ENCODE results near the gene PRG2. TPM values are rescaled to one million over a fixed set of nuclear protein-coding genes. Genes with fewer than 3 reads are reported as not detected.
A peak's percentile ranks its signal among the peaks of the same experiment; 100 is the strongest.

The PRG2 gene
- total RNA-seq, 1 experiment from 2014 or later = not detected

DNA sequence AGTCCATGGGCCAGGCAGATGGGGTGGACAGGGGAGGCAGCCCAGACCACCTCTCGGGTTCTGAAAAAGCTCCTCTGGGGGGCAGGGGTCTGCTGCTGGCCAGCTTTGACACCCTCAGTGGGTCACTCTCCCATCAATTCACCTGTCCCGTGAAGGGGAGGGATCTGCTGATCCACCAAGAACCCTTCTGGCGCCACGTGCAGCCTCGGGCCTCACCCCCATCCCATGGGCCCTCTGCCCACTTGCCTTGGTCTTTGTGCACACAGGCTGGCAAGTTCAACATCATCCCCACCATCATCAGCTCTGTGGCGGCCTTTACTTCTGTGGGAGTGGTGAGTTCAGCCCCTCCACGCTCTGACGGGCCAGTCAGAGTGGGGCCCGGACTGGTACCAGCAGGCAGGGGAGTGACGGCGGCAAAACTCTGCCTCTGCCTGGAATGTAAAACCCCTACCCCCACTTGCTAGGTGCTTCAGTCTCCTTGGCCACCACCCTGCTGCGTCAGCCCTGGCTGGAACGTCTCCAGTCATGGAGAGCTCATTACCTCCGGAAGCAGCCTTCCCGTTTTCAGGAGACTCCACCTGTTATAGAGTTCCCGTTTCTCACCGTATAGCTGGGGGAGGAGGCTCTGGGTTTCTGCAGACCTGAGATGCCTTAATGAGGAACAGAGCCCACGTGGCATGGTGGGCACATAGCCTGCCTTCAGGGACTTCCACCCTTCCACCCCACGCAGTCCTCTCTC lies 22.2 kb downstream of the PRG2 start:
- Histone ChIP-seq H3K27me3 (ENCODE audit: insufficient read depth, low read depth) (peaks cover 28% of the 10 kb centered on the region; the same call in 1 of the 2 replicates), H3K4me1 (replicated peaks; ENCODE audit: insufficient read depth) (no peaks in the 10 kb centered on the region), H3K79me2 (ENCODE audit: low read depth) (no peaks in the 10 kb centered on the region), H3K9me3 (ENCODE audit: insufficient read depth, low read depth) (no peaks in the 10 kb centered on the region), H3K27ac (no peak overlapping the region), H2AFZ (no peak overlapping the region), H3K4me3 (no peak overlapping the region), H3K36me3 (ENCODE audit: low read depth) (no peaks in the 10 kb centered on the region), H3K9me2 (ENCODE audit: insufficient read depth) (no peaks in the 10 kb centered on the region), H3F3A (ENCODE audit: insufficient read depth, low read depth) (no peaks in the 10 kb centered on the region), H3K4me2 (peak overlapping the region; percentile 23; the same call in 1 of the 2 replicates), H4K20me1 (ENCODE audit: insufficient read depth) (no peaks in the 10 kb centered on the region)
- POLR2A ChIA-PET (ENCODE audit: unreplicated experiment) = no interaction called here
- CTCF ChIA-PET = interaction anchor here (0.5 to 1.8 kb wide), 3 partner anchors 91 to 1284 kb away, joined by 3 to 4 read pairs (median 3); no protein-coding TSS in a partner anchor
- peak in 1 of 2 experiments; percentile 21 for DNase-seq
- BruUV-seq (replicated peaks) = no TSS peak
- TF ChIP-seq, protein P1, sequence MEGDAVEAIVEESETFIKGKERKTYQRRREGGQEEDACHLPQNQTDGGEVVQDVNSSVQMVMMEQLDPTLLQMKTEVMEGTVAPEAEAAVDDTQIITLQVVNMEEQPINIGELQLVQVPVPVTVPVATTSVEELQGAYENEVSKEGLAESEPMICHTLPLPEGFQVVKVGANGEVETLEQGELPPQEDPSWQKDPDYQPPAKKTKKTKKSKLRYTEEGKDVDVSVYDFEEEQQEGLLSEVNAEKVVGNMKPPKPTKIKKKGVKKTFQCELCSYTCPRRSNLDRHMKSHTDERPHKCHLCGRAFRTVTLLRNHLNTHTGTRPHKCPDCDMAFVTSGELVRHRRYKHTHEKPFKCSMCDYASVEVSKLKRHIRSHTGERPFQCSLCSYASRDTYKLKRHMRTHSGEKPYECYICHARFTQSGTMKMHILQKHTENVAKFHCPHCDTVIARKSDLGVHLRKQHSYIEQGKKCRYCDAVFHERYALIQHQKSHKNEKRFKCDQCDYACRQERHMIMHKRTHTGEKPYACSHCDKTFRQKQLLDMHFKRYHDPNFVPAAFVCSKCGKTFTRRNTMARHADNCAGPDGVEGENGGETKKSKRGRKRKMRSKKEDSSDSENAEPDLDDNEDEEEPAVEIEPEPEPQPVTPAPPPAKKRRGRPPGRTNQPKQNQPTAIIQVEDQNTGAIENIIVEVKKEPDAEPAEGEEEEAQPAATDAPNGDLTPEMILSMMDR (conservative IDR thresholded peaks at IDR 0.05) = no peak
- no peak for TF ChIP-seq EZH2 (IDR thresholded peaks at IDR 0.05; ENCODE audit: low read depth)
- intact Hi-C loops (cut with micrococcal nuclease; ENCODE audit: unreplicated experiment) = no loop called here

DNA sequence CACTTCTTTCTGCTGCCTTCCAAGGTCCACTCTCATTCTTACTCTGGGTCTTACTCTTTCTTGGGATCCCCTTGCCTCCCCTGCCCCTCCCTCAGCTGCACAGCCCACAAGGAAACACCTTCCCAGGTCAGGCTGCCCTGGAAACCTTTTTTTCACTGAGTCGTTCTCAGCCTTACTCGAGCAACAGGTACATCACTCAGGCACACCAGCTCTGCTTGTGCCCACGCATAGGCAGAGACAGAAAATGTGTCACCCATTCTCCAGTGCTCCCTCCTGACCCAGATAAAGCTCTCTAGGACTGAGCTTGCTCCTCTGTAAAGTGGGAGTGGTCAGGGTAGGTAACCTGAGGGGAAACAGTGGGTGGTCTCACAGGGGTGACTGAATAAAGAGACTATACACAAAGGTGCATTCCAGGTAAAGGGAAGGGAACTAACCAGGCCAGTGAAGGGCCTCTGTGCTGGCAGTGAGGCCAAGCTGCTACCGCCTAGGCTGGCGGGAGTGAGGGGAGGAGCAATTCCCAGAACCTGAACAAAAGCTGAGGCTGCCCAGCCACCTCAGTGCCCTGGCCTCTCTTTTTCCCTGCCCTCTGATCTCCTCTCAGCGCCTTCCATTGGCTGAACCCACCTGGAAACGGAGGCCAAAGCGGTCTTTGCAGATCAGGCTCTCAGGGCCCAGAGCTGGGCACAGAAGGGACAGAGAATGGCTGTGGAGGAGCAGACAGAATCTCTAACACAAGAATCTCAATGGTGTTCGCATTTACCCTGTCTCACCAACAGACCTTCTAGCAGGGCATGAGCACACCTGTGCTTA lies 25.4 kb downstream of the PRG2 start:
- no peak overlapping the region for H3K27ac ChIP-seq
- H3K27me3 ChIP-seq (ENCODE audit: insufficient read depth, low read depth) = peaks cover 37% of the 10 kb centered on the region; the same call in 1 of the 2 replicates
- no peak overlapping the region for H3K4me3 ChIP-seq
- intact Hi-C loops (cut with micrococcal nuclease; ENCODE audit: unreplicated experiment) = no loop called here
- no TSS peak for BruUV-seq (replicated peaks)
- ChIA-PET CTCF (no interaction called here), POLR2A (ENCODE audit: unreplicated experiment) (no interaction called here)
- H3K9me2 ChIP-seq (ENCODE audit: insufficient read depth) = no peaks in the 10 kb centered on the region
- TF ChIP-seq, protein P1 (conservative IDR thresholded peaks at IDR 0.05) = no peak
- no peak for TF ChIP-seq EZH2 (IDR thresholded peaks at IDR 0.05; ENCODE audit: low read depth)
- DNase-seq = no peak
- no peaks in the 10 kb centered on the region for H3K79me2 ChIP-seq (ENCODE audit: low read depth)
- H3K4me2 ChIP-seq = no peak overlapping the region
- no peaks in the 10 kb centered on the region for H3K36me3 ChIP-seq (ENCODE audit: low read depth)
- no peak overlapping the region for H2AFZ ChIP-seq
- H3K4me1 ChIP-seq (replicated peaks; ENCODE audit: insufficient read depth) = peaks cover 4% of the 10 kb centered on the region; the same call in 1 of the 2 replicates
- H3K9me3 ChIP-seq (ENCODE audit: insufficient read depth, low read depth) = no peaks in the 10 kb centered on the region
- H4K20me1 ChIP-seq (ENCODE audit: insufficient read depth) = no peaks in the 10 kb centered on the region
- peaks cover 8% of the 10 kb centered on the region; the same call in 1 of the 2 replicates for H3F3A ChIP-seq (ENCODE audit: insufficient read depth, low read depth)

DNA sequence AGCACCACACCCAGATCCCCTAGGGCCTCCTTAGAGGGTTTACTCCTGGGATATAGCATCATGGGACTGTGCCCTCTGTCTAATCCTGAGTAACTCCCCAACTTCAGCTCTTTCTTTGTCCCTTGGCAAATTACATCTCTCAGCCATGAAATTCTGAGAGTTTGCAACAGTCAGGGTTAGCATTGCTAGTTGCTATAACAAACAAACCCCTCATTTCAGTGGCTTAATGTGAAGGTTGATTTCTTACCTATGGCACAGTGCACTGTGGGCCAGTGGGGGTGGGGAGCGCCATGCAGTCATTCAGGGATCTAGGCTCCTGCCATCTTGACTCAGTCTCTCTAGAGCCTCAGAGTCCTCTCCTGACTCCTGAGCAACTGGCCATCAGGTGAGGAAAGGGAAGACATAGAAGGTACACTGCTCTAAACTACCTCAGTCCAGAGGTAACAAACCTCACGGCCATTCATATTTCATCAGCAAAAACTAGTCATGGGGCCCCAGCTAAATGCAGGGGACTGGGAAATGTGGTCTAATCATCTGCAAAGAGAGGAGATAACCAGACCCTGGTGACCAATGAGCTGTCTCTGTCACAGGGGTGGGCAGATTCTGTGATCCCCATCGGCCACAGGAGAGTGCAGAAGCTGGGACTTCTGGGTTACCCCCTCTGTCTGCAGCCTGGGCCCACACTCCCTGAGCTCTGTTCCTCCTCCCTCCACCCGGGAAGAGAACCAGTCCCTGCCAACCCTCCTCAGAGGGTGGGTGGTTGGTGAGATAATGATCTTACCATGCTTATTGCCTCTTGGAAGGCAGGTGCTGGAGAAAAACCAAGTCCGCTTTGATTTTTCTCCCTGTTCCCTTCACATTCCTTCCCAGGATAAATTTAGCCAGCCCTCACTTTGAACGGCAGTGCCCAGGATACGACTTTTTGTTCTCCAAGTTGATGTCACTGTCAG lies 27.0 kb downstream of the PRG2 start:
- H3K27ac ChIP-seq = no peak overlapping the region

More for the DNA sequence above, 27.0 kb downstream of the PRG2 start:
- H3K79me2 ChIP-seq (ENCODE audit: low read depth) = no peaks in the 10 kb centered on the region
- H3K9me2 ChIP-seq (ENCODE audit: insufficient read depth) = no peaks in the 10 kb centered on the region
- H3K36me3 ChIP-seq (ENCODE audit: low read depth) = no peaks in the 10 kb centered on the region
- H3K4me3 ChIP-seq = no peak overlapping the region
- H3K4me2 ChIP-seq = no peak overlapping the region
- H3F3A ChIP-seq (ENCODE audit: insufficient read depth, low read depth) = peaks cover 11% of the 10 kb centered on the region; the same call in 1 of the 2 replicates
- H3K4me1 ChIP-seq (replicated peaks; ENCODE audit: insufficient read depth) = peaks cover 13% of the 10 kb centered on the region; the same call in 1 of the 2 replicates
- H4K20me1 ChIP-seq (ENCODE audit: insufficient read depth) = no peaks in the 10 kb centered on the region
- intact Hi-C loops (cut with micrococcal nuclease; ENCODE audit: unreplicated experiment) = no loop called here
- ChIA-PET POLR2A (ENCODE audit: unreplicated experiment) (no interaction called here), CTCF (no interaction called here)
- no peaks in the 10 kb centered on the region for H3K9me3 ChIP-seq (ENCODE audit: insufficient read depth, low read depth)
- no peak overlapping the region for H2AFZ ChIP-seq
- no peak for DNase-seq
- H3K27me3 ChIP-seq (ENCODE audit: insufficient read depth, low read depth) = peaks cover 37% of the 10 kb centered on the region; the same call in 1 of the 2 replicates
- TF ChIP-seq, protein P1 (conservative IDR thresholded peaks at IDR 0.05) = no peak
- TF ChIP-seq EZH2 (IDR thresholded peaks at IDR 0.05; ENCODE audit: low read depth) = no peak
- BruUV-seq (replicated peaks) = no TSS peak
